Ascending aorta (tissue), 2 donors: ENCODE data around the gene FERMT2. TPM values are rescaled to one million over a fixed set of nuclear protein-coding genes. Genes with fewer than 3 reads are reported as not detected.

Experiments used
- DNase-seq, 2 donors: peaks; one replicate each; pipeline ENCODE4 v3.0.0-alpha.2; 2019; ENCODE audit warnings: low spot score in 2 of 2
- H3K27ac ChIP-seq, 2 donors: fragments of 200-600 bp; sonication (generic); one replicate each; pipeline ENCODE4 v1.5.1; 2016 to 2017; ENCODE audit warnings: mild to moderate bottlenecking in 1 of 2
- H3K27me3 ChIP-seq: fragments of 200-600 bp; sonication (generic); one replicate; pipeline ENCODE4 v1.5.1; 2017
- H3K36me3 ChIP-seq, 2 donors: fragments of 200-600 bp; sonication (generic); one replicate each; pipeline ENCODE4 v1.5.1; 2016
- H3K4me1 ChIP-seq, 2 donors: fragments of 200-600 bp; sonication (generic); one replicate each; pipeline ENCODE4 v1.5.1; 2016 to 2017; ENCODE audit warnings: mild to moderate bottlenecking in 1 of 2
- H3K4me3 ChIP-seq, 2 donors: fragments of 200-600 bp; sonication (generic); one replicate each; pipeline ENCODE4 v1.5.1; 2016 to 2017; ENCODE audit warnings: mild to moderate bottlenecking in 1 of 2
- H3K9me3 ChIP-seq, 2 donors: fragments of 200-600 bp; sonication (generic); one replicate each; pipeline ENCODE4 v1.5.1; 2016
- CTCF ChIP-seq, 3 experiments: fragments of 200-600 bp in 2 of 3; fragments of 450-650 bp in 1 of 3; sonication (generic) in 2 of 3; IDR thresholded peaks; one replicate each; pipeline ENCODE4 v1.5.1; 2016 to 2019; ENCODE audit warnings: antibody characterized with exemption in 3 of 3, mild to moderate bottlenecking in 1 of 3, moderate library complexity in 1 of 3
- intact Hi-C: fragments of 100-400 bp; cut with DNase I; formaldehyde crosslinking; loops from one replicate; pipeline ENCODE4 v1.15.1; 2023
- total RNA-seq: library from RNA; depleted of rRNA; stranded (reverse); fragments of >200 nt; gene quantifications from one replicate; pipeline ENCODE4 v1.1.0, GENCODE V29; 2016

FERMT2 gene
- total RNA-seq, 1 donor from 2014 or later: 101 TPM

GRCh38 chr14:52919971-52920370, 30.9 kb downstream of the FERMT2 start:
- no peak for TF ChIP-seq CTCF (IDR thresholded peaks at IDR 0.05)
- H3K4me3 ChIP-seq: no peak overlapping the region
- no peaks in the 10 kb centered on the region for H3K36me3 ChIP-seq
- intact Hi-C loops: loop anchor here (5.0 kb wide), 2 partner anchors 32 to 38 kb away; partner anchors contain the start of gene FERMT2
- H3K9me3 ChIP-seq: no peaks in the 10 kb centered on the region
- no peaks in the 10 kb centered on the region for H3K27me3 ChIP-seq
- DNase-seq: no peak
- H3K27ac ChIP-seq: peak overlapping the region; percentile 82 to 87
- H3K4me1 ChIP-seq: peaks cover 14 to 72% of the 10 kb centered on the region in 2 donors

- intact Hi-C loops: loop anchor here (5.0 kb wide), 1 partner anchor 34 kb away; the partner anchor contains the start of gene FERMT2
- DNase-seq: no peak
- Histone ChIP-seq H3K4me1 (peaks cover 14 to 62% of the 10 kb centered on the region in 2 donors), H3K9me3 (no peaks in the 10 kb centered on the region), H3K27me3 (no peaks in the 10 kb centered on the region), H3K4me3 (no peak overlapping the region), H3K27ac (peak overlapping the region; percentile 82 to 87), H3K36me3 (peaks cover 0 to 9% of the 10 kb centered on the region in 2 donors)
- TF ChIP-seq CTCF (IDR thresholded peaks at IDR 0.05): no peak
Observed at GRCh38 chr14:52918486-52918885, 32.4 kb downstream of the FERMT2 start.

- Histone ChIP-seq H3K27ac (peak overlapping the region; percentile 82 to 87), H3K36me3 (peaks cover 0 to 9% of the 10 kb centered on the region in 2 donors), H3K4me1 (peaks cover 14 to 61% of the 10 kb centered on the region in 2 donors), H3K9me3 (no peaks in the 10 kb centered on the region), H3K4me3 (peak overlapping the region in 1 of 2 donors; percentile 26), H3K27me3 (no peaks in the 10 kb centered on the region)
- intact Hi-C loops: loop anchor here (5.0 kb wide), 1 partner anchor 35 kb away; the partner anchor contains the start of gene FERMT2
- no peak for DNase-seq
- TF ChIP-seq CTCF (IDR thresholded peaks at IDR 0.05): no peak
Observed at GRCh38 chr14:52917735-52918134, 33.1 kb downstream of the FERMT2 start.

GRCh38 chr14:52914295-52914694, 36.6 kb downstream of the FERMT2 start:
- Histone ChIP-seq H3K4me1 (peaks cover 10 to 47% of the 10 kb centered on the region in 2 donors), H3K4me3 (no peak overlapping the region), H3K27ac (peak overlapping the region in 1 of 2 donors; percentile 37), H3K36me3 (peaks cover 0 to 10% of the 10 kb centered on the region in 2 donors), H3K27me3 (no peaks in the 10 kb centered on the region), H3K9me3 (no peaks in the 10 kb centered on the region)
- intact Hi-C loops: no loop called here
- TF ChIP-seq CTCF (IDR thresholded peaks at IDR 0.05): no peak
- no peak for DNase-seq

- DNase-seq: no peak
- TF ChIP-seq CTCF (IDR thresholded peaks at IDR 0.05): no peak
- Histone ChIP-seq H3K4me3 (no peak overlapping the region), H3K27me3 (no peaks in the 10 kb centered on the region), H3K36me3 (peaks cover 0 to 16% of the 10 kb centered on the region in 2 donors), H3K27ac (peak overlapping the region; percentile 31 to 41), H3K4me1 (peaks cover 4 to 41% of the 10 kb centered on the region in 2 donors), H3K9me3 (no peaks in the 10 kb centered on the region)
- intact Hi-C loops: no loop called here
Observed at GRCh38 chr14:52913271-52913670, 37.6 kb downstream of the FERMT2 start.
